Vagina (tissue), 2 donors: ENCODE measurements around the gene TRABD2B.

Experiments used
- POLR2A ChIP-seq, 2 donors: fragments of 450-650 bp; IDR thresholded peaks; one replicate each; pipeline ENCODE4 v1.6.1; 2017; ENCODE audit warnings: antibody characterized with exemption in 2 of 2, mild to moderate bottlenecking in 2 of 2, moderate library complexity in 2 of 2
- POLR2AphosphoS5 ChIP-seq, 2 donors: sonication (generic); formaldehyde crosslinking; IDR thresholded peaks; one replicate each; pipeline ENCODE4 v1.9.0; 2017; ENCODE audit warnings: antibody characterized with exemption in 2 of 2, mild to moderate bottlenecking in 2 of 2, low read depth in 1 of 2; ENCODE audit not compliant: insufficient read depth in 1 of 2
- TF ChIP-seq, protein P1 (sequence below), 3 experiments: fragments of 450-650 bp in 2 of 3; fragments of 200-600 bp in 1 of 3; sonication (generic) in 1 of 3; IDR thresholded peaks; one replicate each; pipeline ENCODE4 v1.5.1; 2017 to 2019; ENCODE audit warnings: antibody characterized with exemption in 3 of 3, mild to moderate bottlenecking in 2 of 3, moderate library complexity in 2 of 3

DNA sequence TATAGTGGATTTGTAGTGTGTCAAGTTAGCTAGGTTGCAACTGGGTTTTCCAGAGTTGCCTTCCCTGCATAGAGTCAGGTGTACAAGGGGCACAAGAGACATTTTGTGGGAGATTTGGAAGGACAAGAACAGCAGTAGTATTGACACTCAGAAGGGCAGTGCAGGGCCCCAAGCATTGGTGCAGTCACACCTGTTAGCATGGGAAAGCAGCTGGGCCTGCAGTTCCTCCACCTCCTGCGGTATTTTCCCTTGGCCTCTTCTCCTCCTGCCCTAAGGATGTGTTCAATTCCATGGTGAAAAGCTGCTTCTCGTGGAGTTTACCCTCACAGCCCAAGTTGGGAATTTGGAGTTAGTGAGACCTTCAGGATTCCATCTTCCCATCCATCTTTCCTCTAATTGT, 47.1 kb upstream of the TRABD2B start:
- TF ChIP-seq POLR2A (IDR thresholded peaks at IDR 0.05) (no peak), POLR2AphosphoS5 (IDR thresholded peaks at IDR 0.05; ENCODE audit: insufficient read depth in 1 of 2, low read depth in 1 of 2) (no peak)
- TF ChIP-seq, protein P1, sequence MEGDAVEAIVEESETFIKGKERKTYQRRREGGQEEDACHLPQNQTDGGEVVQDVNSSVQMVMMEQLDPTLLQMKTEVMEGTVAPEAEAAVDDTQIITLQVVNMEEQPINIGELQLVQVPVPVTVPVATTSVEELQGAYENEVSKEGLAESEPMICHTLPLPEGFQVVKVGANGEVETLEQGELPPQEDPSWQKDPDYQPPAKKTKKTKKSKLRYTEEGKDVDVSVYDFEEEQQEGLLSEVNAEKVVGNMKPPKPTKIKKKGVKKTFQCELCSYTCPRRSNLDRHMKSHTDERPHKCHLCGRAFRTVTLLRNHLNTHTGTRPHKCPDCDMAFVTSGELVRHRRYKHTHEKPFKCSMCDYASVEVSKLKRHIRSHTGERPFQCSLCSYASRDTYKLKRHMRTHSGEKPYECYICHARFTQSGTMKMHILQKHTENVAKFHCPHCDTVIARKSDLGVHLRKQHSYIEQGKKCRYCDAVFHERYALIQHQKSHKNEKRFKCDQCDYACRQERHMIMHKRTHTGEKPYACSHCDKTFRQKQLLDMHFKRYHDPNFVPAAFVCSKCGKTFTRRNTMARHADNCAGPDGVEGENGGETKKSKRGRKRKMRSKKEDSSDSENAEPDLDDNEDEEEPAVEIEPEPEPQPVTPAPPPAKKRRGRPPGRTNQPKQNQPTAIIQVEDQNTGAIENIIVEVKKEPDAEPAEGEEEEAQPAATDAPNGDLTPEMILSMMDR (IDR thresholded peaks at IDR 0.05): no peak
